ENCODE results near the gene XKR7. TPM values are rescaled to one million over a fixed set of nuclear protein-coding genes. Genes with fewer than 3 reads are reported as not detected.
A peak's percentile ranks its signal among the peaks of the same experiment; 100 is the strongest.

XKR7 gene
- total RNA-seq, 1 experiment from 2014 or later, result under 0.01 TPM

- DNase-seq (ENCODE audit: low read depth), result no peak
Measured at GRCh38 chr20:31977080-31977479, 9.1 kb downstream of the XKR7 start.

GRCh38 chr20:31979713-31980426, 11.9 kb downstream of the XKR7 start:
- DNase-seq (ENCODE audit: low read depth), result no peak

GRCh38 chr20:31981784-31982183, 13.8 kb downstream of the XKR7 start:
- no peak for DNase-seq (ENCODE audit: low read depth)

- DNase-seq (ENCODE audit: low read depth), result no peak
Measured at GRCh38 chr20:31984981-31985471, 17.1 kb downstream of the XKR7 start.

- DNase-seq (ENCODE audit: low read depth), result peak; percentile 14
Measured at GRCh38 chr20:31987744-31988143, 19.8 kb downstream of the XKR7 start.

GRCh38 chr20:31988430-31989015, 20.6 kb downstream of the XKR7 start:
- no peak for DNase-seq (ENCODE audit: low read depth)

GRCh38 chr20:31989030-31989645, 21.2 kb downstream of the XKR7 start:
- DNase-seq (ENCODE audit: low read depth), result no peak

GRCh38 chr20:31990641-31991338, 22.8 kb downstream of the XKR7 start:
- DNase-seq (ENCODE audit: low read depth), result no peak

GRCh38 chr20:31991339-31991705, 23.4 kb downstream of the XKR7 start:
- DNase-seq (ENCODE audit: low read depth), result no peak

- no peak for DNase-seq (ENCODE audit: low read depth)
Measured at GRCh38 chr20:31992086-31992485, 24.1 kb downstream of the XKR7 start.

- DNase-seq (ENCODE audit: low read depth), result no peak
Measured at GRCh38 chr20:31996996-31997395, 29.0 kb downstream of the XKR7 start.

- no peak for DNase-seq (ENCODE audit: low read depth)
Measured at GRCh38 chr20:31998246-31998645, 30.3 kb downstream of the XKR7 start.

GRCh38 chr20:32003325-32003724, 35.4 kb downstream of the XKR7 start:
- no peak for DNase-seq (ENCODE audit: low read depth)

GRCh38 chr20:32004963-32005362, 37.0 kb downstream of the XKR7 start:
- no peak for DNase-seq (ENCODE audit: low read depth)

- no peak for DNase-seq (ENCODE audit: low read depth)
Measured at GRCh38 chr20:32006053-32006452, 38.1 kb downstream of the XKR7 start.

- DNase-seq (ENCODE audit: low read depth), result no peak
Measured at GRCh38 chr20:32006841-32007786, 39.2 kb downstream of the XKR7 start.

GRCh38 chr20:32007787-32008616, 40.1 kb downstream of the XKR7 start:
- peak; percentile 75 for DNase-seq (ENCODE audit: low read depth)

- DNase-seq (ENCODE audit: low read depth), result no peak
Measured at GRCh38 chr20:32009564-32009963, 41.6 kb downstream of the XKR7 start.

GRCh38 chr20:32010101-32010500, 42.1 kb downstream of the XKR7 start, which contains the start of gene CCM2L:
CCM2L (plus strand) TSS chr20:32010438; CDS start chr20:32010455, 17 bp downstream.
- DNase-seq (ENCODE audit: low read depth), result no peak

- DNase-seq (ENCODE audit: low read depth), result no peak
Measured at GRCh38 chr20:32010666-32011065, 42.7 kb downstream of the XKR7 start.

Measured in Daoy (cell line).